CD14-positive monocyte (primary cell): Measurements from ENCODE around the gene UBE2J1. TPM values are rescaled to one million over a fixed set of nuclear protein-coding genes. Genes with fewer than 3 reads are reported as not detected.

Source experiments
- DNase-seq, 3 donors: peaks; one replicate each; pipeline ENCODE4 v3.0.0-alpha.2; 2011 to 2022
- H2AFZ ChIP-seq: 2 replicates; pipeline ENCODE4 v1.6.0; 2012; ENCODE audit warnings: mild to moderate bottlenecking, low read depth, low read length, inconsistent platforms; ENCODE audit not compliant: insufficient read depth, poor library complexity, severe bottlenecking
- H3K27ac ChIP-seq, 2 donors: 1 replicate in 1 of 2; 2 replicates in 1 of 2; pipeline ENCODE4 v1.5.1; 2012 to 2013; ENCODE audit warnings: low read length in 2 of 2, control low read depth in 1 of 2, inconsistent platforms in 1 of 2, low read depth in 1 of 2, mild to moderate bottlenecking in 1 of 2
- H3K27me3 ChIP-seq, 2 donors: one replicate each; pipeline versions ENCODE4 v1.6.0 to v1.6.1; 2011 to 2013; ENCODE audit warnings: low read length in 2 of 2; ENCODE audit not compliant: control insufficient read depth in 2 of 2, insufficient read depth in 2 of 2
- H3K36me3 ChIP-seq, 2 donors: replicated peaks in 1 of 2; 1 replicate in 1 of 2; 2 replicates in 1 of 2; pipeline versions ENCODE4 v1.5.1 to v1.6.1; 2012 to 2013; ENCODE audit warnings: low read length in 2 of 2, control low read depth in 1 of 2, inconsistent platforms in 1 of 2, mild to moderate bottlenecking in 1 of 2; ENCODE audit not compliant: insufficient read depth in 2 of 2, control insufficient read depth in 1 of 2
- H3K4me1 ChIP-seq, 2 donors: 1 replicate in 1 of 2; 2 replicates in 1 of 2; pipeline versions ENCODE4 v1.5.1 to v1.6.1; 2012 to 2013; ENCODE audit warnings: low read length in 2 of 2, control low read depth in 1 of 2, inconsistent platforms in 1 of 2, mild to moderate bottlenecking in 1 of 2, moderate library complexity in 1 of 2; ENCODE audit not compliant: insufficient read depth in 2 of 2, control insufficient read depth in 1 of 2
- H3K4me2 ChIP-seq: replicated peaks from 2 replicates; pipeline ENCODE3; 2012; ENCODE audit warnings: low read length, moderate library complexity, mild to moderate bottlenecking; ENCODE audit not compliant: poor library complexity, severe bottlenecking; ENCODE audit errors: extremely low read depth
- H3K4me3 ChIP-seq, 3 experiments: fragments of 200-600 bp in 1 of 3; sonication (generic) in 1 of 3; replicated peaks in 1 of 3; 1 replicate in 2 of 3; 2 replicates in 1 of 3; pipeline ENCODE4 v1.5.1; 2011 to 2013; ENCODE audit warnings: low read length in 3 of 3, mild to moderate bottlenecking in 3 of 3, control low read depth in 2 of 3, low read depth in 2 of 3, inconsistent platforms in 1 of 3, moderate library complexity in 1 of 3
- H3K79me2 ChIP-seq: 2 replicates; pipeline ENCODE4 v1.6.0; 2012; ENCODE audit warnings: mild to moderate bottlenecking, control low read depth, inconsistent platforms, low read length, moderate library complexity; ENCODE audit not compliant: insufficient read depth
- H3K9ac ChIP-seq: 2 replicates; pipeline ENCODE4 v1.6.0; 2017; ENCODE audit warnings: low read length, mild to moderate bottlenecking; ENCODE audit not compliant: insufficient read depth, poor library complexity, severe bottlenecking
- H3K9me3 ChIP-seq, 2 donors: replicated peaks in 1 of 2; 1 replicate in 1 of 2; 2 replicates in 1 of 2; pipeline versions ENCODE4 v1.5.1 to v1.6.1; 2012 to 2013; ENCODE audit warnings: low read length in 2 of 2, control low read depth in 1 of 2; ENCODE audit not compliant: control insufficient read depth in 1 of 2, insufficient read depth in 1 of 2
- H4K20me1 ChIP-seq: 2 replicates; pipeline ENCODE4 v1.6.0; 2012; ENCODE audit warnings: mild to moderate bottlenecking, low read length, control low read depth, moderate library complexity; ENCODE audit not compliant: insufficient read depth
- H3K27ac Mint-ChIP-seq, 7 donors: one replicate each; pipeline ENCODE4 v1.8.0; 2020; ENCODE audit warnings: mild to moderate bottlenecking in 7 of 7, mixed read lengths in 7 of 7, moderate library complexity in 6 of 7, inconsistent platforms in 2 of 7
- H3K27me3 Mint-ChIP-seq, 3 donors: one replicate each; pipeline ENCODE4 v1.8.0; 2021 to 2022; ENCODE audit warnings: low read depth in 3 of 3, mild to moderate bottlenecking in 3 of 3, mixed read lengths in 3 of 3, moderate library complexity in 3 of 3, inconsistent platforms in 1 of 3
- H3K36me3 Mint-ChIP-seq, 2 donors: one replicate each; pipeline ENCODE4 v1.8.0; 2020; ENCODE audit warnings: mixed read lengths in 2 of 2, inconsistent platforms in 1 of 2, mild to moderate bottlenecking in 1 of 2
- H3K4me1 Mint-ChIP-seq: one replicate; pipeline ENCODE4 v1.8.0; 2020; ENCODE audit warnings: mild to moderate bottlenecking, mixed read lengths
- H3K4me3 Mint-ChIP-seq, 2 donors: one replicate each; pipeline ENCODE4 v1.8.0; 2020; ENCODE audit warnings: mild to moderate bottlenecking in 2 of 2, mixed read lengths in 2 of 2, moderate library complexity in 1 of 2
- H3K9me3 Mint-ChIP-seq, 7 donors: one replicate each; pipeline ENCODE4 v1.8.0; 2020 to 2022; ENCODE audit warnings: mixed read lengths in 7 of 7, mild to moderate bottlenecking in 6 of 7, moderate library complexity in 6 of 7, inconsistent platforms in 2 of 7
- CTCF ChIP-seq: fragments of 200-600 bp; IDR thresholded peaks from one replicate; pipeline ENCODE4 v1.8.0; 2022; ENCODE audit warnings: antibody characterized with exemption, mild to moderate bottlenecking
- WGBS: methylation state at CpG from one replicate; pipeline ENCODE4 v1.1.5; 2013; ENCODE audit warnings: missing lambda C conversion rate; ENCODE audit not compliant: insufficient coverage; 5-methylcytosine and 5-hydroxymethylcytosine counted together
- intact Hi-C, 2 donors: fragments of 100-400 bp; cut with micrococcal nuclease; formaldehyde crosslinking; loops; one replicate each; pipeline versions ENCODE4 v1.15.0 to v1.15.1; 2023
- polyA plus RNA-seq, 3 donors: library from polyadenylated mRNA; depleted of rRNA in 1 of 3; unstranded in 2 of 3; stranded (reverse) in 1 of 3; fragments of 300-500 nt in 2 of 3; fragments of >200 nt in 1 of 3; fragmentation: Illumina TruSeq in 2 of 3; gene quantifications; 1 replicate in 2 of 3; 2 replicates in 1 of 3; pipeline ENCODE4 v1.2.3, GENCODE V29; 2012 to 2021

UBE2J1 gene
- polyA plus RNA-seq, 3 donors = 44.8 to 80.5 (median 66.1) TPM

- Histone ChIP-seq H3K27ac (no peak overlapping the region), H3K4me3 (no peak overlapping the region), H3K4me1 (peaks cover 0 to 6% of the 10 kb centered on the region in 2 donors), H3K4me2 (no peak overlapping the region), H3K36me3 (no peaks in the 10 kb centered on the region), H2AFZ (no peak overlapping the region), H4K20me1 (no peaks in the 10 kb centered on the region), H3K27me3 (no peaks in the 10 kb centered on the region), H3K9ac (no peak overlapping the region), H3K79me2 (no peaks in the 10 kb centered on the region), H3K9me3 (no peaks in the 10 kb centered on the region)
- H3K4me3 Mint-ChIP-seq = no peak overlapping the region
- H3K9me3 Mint-ChIP-seq = peaks cover 0 to 11% (median 6%) of the 10 kb centered on the region in 7 donors
- DNase-seq = no peak
- H3K27me3 Mint-ChIP-seq = peaks cover 1 to 2% (median 1%) of the 10 kb centered on the region in 3 donors
- no peak overlapping the region for H3K27ac Mint-ChIP-seq
- no peaks in the 10 kb centered on the region for H3K36me3 Mint-ChIP-seq
- peaks cover 17% of the 10 kb centered on the region for H3K4me1 Mint-ChIP-seq
- intact Hi-C loops = no loop called here
- TF ChIP-seq CTCF = no peak
- 90% methylated on average over 4 of the region's 6 CpGs for WGBS
These were observed 66.0 kb downstream of the UBE2J1 start for GRCh38 chr6:89286516-89286915.

GRCh38 chr6:89284963-89285735 is 67.4 kb downstream of the UBE2J1 start:
- intact Hi-C loops = no loop called here
- no peak overlapping the region for H3K4me3 ChIP-seq
- no peaks in the 10 kb centered on the region for H4K20me1 ChIP-seq
- no peak for DNase-seq
- WGBS = 100% methylated on average over 3 of the region's 15 CpGs
- peaks cover 1 to 4% (median 1%) of the 10 kb centered on the region in 3 donors for H3K27me3 Mint-ChIP-seq
- no peak overlapping the region for H2AFZ ChIP-seq
- peaks cover 0 to 10% (median 6%) of the 10 kb centered on the region in 7 donors for H3K9me3 Mint-ChIP-seq
- H3K9me3 ChIP-seq = no peaks in the 10 kb centered on the region
- H3K79me2 ChIP-seq = no peaks in the 10 kb centered on the region
- H3K4me3 Mint-ChIP-seq = no peak overlapping the region
- no peak overlapping the region for H3K9ac ChIP-seq
- no peak overlapping the region for H3K4me2 ChIP-seq
- no peaks in the 10 kb centered on the region for H3K36me3 ChIP-seq
- H3K27ac Mint-ChIP-seq = no peak overlapping the region
- H3K4me1 ChIP-seq = peaks cover 0 to 6% of the 10 kb centered on the region in 2 donors
- no peaks in the 10 kb centered on the region for H3K27me3 ChIP-seq
- no peak for TF ChIP-seq CTCF
- H3K27ac ChIP-seq = no peak overlapping the region
- peaks cover 16% of the 10 kb centered on the region for H3K4me1 Mint-ChIP-seq
- no peaks in the 10 kb centered on the region for H3K36me3 Mint-ChIP-seq
